Measurements from ENCODE around the gene LYPD3. TPM values are rescaled to one million over a fixed set of nuclear protein-coding genes. Genes with fewer than 3 reads are reported as not detected.

The LYPD3 gene
- total RNA-seq, 2 donors from 2014 or later = 9.8 to 27.6 TPM

- Histone ChIP-seq H3K27ac (no peak overlapping the region), H3K36me3 (peaks cover 4% of the 10 kb centered on the region in 2 donors), H3K4me3 (no peak overlapping the region), H3K9me3 (no peaks in the 10 kb centered on the region), H3K27me3 (replicated peaks; ENCODE audit: insufficient read depth) (no peaks in the 10 kb centered on the region), H3K4me1 (replicated peaks) (peaks cover 16% of the 10 kb centered on the region)
- intact Hi-C loops (cut with DNase I) = no loop called here
- DNase-seq (ENCODE audit: low spot score) = no peak
- 55% methylated on average over 5 of the region's 5 CpGs for WGBS
- no peak for TF ChIP-seq CTCF (IDR thresholded peaks at IDR 0.05)
- TF ChIP-seq POLR2AphosphoS5 (IDR thresholded peaks at IDR 0.05) = no peak
- TF ChIP-seq POLR2A (IDR thresholded peaks at IDR 0.05) = no peak
These were observed 32.9 kb upstream of the LYPD3 start for GRCh38 chr19:43498233-43498842.

GRCh38 chr19:43496960-43497359 lies 31.6 kb upstream of the LYPD3 start:
- intact Hi-C loops (cut with DNase I) = no loop called here
- Histone ChIP-seq H3K27ac (no peak overlapping the region), H3K36me3 (peaks cover 4% of the 10 kb centered on the region in 2 donors), H3K27me3 (replicated peaks; ENCODE audit: insufficient read depth) (no peaks in the 10 kb centered on the region), H3K9me3 (no peaks in the 10 kb centered on the region), H3K4me1 (replicated peaks) (peaks cover 14% of the 10 kb centered on the region), H3K4me3 (no peak overlapping the region)
- 89% methylated on average over 7 of the region's 7 CpGs for WGBS
- DNase-seq (ENCODE audit: low spot score) = no peak
- no peak for TF ChIP-seq CTCF (IDR thresholded peaks at IDR 0.05)
- no peak for TF ChIP-seq POLR2A (IDR thresholded peaks at IDR 0.05)
- no peak for TF ChIP-seq POLR2AphosphoS5 (IDR thresholded peaks at IDR 0.05)

- intact Hi-C loops (cut with DNase I) = no loop called here
- H3K36me3 ChIP-seq = peaks cover 4% of the 10 kb centered on the region in 2 donors
- no peak overlapping the region for H3K4me3 ChIP-seq
- no peaks in the 10 kb centered on the region for H3K9me3 ChIP-seq
- 56% methylated on average over 7 of the region's 8 CpGs for WGBS
- H3K4me1 ChIP-seq (replicated peaks) = peaks cover 9% of the 10 kb centered on the region
- no peaks in the 10 kb centered on the region for H3K27me3 ChIP-seq (replicated peaks; ENCODE audit: insufficient read depth)
- TF ChIP-seq POLR2AphosphoS5 (IDR thresholded peaks at IDR 0.05) (no peak), POLR2A (IDR thresholded peaks at IDR 0.05) (no peak), CTCF (IDR thresholded peaks at IDR 0.05) (no peak)
- peak overlapping the region in 1 of 2 donors; percentile 5 for H3K27ac ChIP-seq
- DNase-seq (ENCODE audit: low spot score) = no peak
These were observed 29.7 kb upstream of the LYPD3 start for GRCh38 chr19:43495082-43495481.

- no peaks in the 10 kb centered on the region for H3K9me3 ChIP-seq
- H3K4me3 ChIP-seq = no peak overlapping the region
- H3K4me1 ChIP-seq (replicated peaks) = no peaks in the 10 kb centered on the region
- intact Hi-C loops (cut with DNase I) = no loop called here
- no peak overlapping the region for H3K27ac ChIP-seq
- no peak for DNase-seq (ENCODE audit: low spot score)
- TF ChIP-seq CTCF (IDR thresholded peaks at IDR 0.05) = no peak
- TF ChIP-seq POLR2A (IDR thresholded peaks at IDR 0.05) = no peak
- TF ChIP-seq POLR2AphosphoS5 (IDR thresholded peaks at IDR 0.05) = no peak
- 89% methylated on average over 5 of the region's 5 CpGs for WGBS
- no peaks in the 10 kb centered on the region for H3K27me3 ChIP-seq (replicated peaks; ENCODE audit: insufficient read depth)
- peaks cover 0 to 4% of the 10 kb centered on the region in 2 donors for H3K36me3 ChIP-seq
These were observed 25.4 kb upstream of the LYPD3 start for GRCh38 chr19:43490759-43491158.

- no peaks in the 10 kb centered on the region for H3K4me1 ChIP-seq (replicated peaks)
- H3K27ac ChIP-seq = no peak overlapping the region
- no peaks in the 10 kb centered on the region for H3K9me3 ChIP-seq
- 95% methylated on average over 7 of the region's 7 CpGs for WGBS
- no peaks in the 10 kb centered on the region for H3K27me3 ChIP-seq (replicated peaks; ENCODE audit: insufficient read depth)
- no peak overlapping the region for H3K4me3 ChIP-seq
- no peak for DNase-seq (ENCODE audit: low spot score)
- intact Hi-C loops (cut with DNase I) = no loop called here
- no peaks in the 10 kb centered on the region for H3K36me3 ChIP-seq
- TF ChIP-seq POLR2A (IDR thresholded peaks at IDR 0.05) = no peak
These were observed 24.7 kb upstream of the LYPD3 start for GRCh38 chr19:43489979-43490599.

All from prostate gland (tissue), 2 donors.